GM18868 (cell line): ENCODE data around the gene BICC1.

Source experiments
- ATAC-seq: cut with Tn5 transposase; IDR thresholded peaks from one replicate; pipeline ENCODE4 v1.9.1; 2021; ENCODE audit warnings: mild to moderate bottlenecking, moderate library complexity; ENCODE audit not compliant: unreplicated experiment

The BICC1 gene

DNA sequence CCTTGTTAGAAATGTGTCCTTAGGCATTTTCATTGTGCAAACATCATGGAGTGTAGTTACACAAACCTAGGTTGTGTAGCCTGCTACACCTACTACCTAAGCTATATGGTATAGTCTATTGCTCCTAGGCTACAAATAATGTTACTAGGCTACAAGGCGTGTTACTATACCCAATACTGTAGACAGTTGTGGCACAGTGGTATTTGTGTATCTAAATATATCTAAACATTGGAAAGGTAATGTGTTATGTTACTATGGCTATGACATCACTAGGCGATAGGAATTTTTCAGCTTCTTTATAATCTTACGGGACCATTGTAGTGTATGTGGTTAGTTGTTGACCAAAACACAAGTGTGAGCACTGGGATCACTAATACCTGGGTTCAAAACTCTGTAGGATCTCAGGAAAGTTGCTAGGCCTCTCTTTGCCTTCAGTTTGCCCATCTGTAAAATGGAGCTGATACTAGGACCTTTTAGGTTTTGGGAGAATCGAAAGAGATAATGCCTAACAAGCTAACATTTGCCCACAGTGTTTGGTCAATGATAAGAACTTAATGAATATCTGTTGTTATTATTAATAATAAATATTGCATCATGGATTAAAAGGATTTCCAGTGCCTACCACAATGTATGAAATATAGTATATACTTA, 2.7 kb downstream of the BICC1 start:
- no peak for ATAC-seq

DNA sequence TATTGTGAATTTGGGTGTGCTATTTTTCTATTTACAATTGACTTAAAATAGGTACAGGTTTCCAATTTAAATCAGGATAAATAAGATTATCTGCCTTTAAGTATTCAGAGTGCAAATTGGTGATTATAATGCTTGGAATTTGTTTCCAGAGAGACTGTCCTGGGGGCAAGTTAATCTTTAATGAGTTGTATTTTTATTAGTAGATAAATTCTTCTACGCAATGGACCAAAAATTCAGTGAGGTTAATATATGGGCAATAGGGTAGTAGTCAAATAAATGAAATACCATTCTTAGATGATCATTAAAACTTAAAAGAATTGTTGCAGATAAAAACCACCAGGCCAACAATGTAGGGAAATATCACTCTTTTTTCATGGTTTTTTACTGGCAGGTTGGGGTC, 3.4 kb downstream of the BICC1 start:
- no peak for ATAC-seq

DNA sequence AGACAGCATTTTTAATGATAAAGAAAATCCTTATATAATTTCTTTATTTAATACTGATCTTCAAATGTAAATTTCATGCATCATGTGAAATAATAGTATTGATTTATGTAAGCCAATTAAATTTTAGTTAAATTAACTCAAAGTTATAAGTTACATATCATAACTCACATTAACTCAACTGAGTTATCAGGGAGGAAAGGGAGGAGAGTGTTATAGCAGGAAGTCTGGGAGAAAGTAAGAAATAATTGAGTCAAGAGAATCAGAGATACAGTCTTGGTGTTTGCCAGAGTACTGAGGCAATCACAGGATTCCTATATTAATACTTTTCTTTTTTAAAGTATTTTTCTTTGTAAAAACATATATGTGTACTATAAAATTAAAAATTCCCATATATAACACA, 4.0 kb downstream of the BICC1 start:
- ATAC-seq, result no peak

DNA sequence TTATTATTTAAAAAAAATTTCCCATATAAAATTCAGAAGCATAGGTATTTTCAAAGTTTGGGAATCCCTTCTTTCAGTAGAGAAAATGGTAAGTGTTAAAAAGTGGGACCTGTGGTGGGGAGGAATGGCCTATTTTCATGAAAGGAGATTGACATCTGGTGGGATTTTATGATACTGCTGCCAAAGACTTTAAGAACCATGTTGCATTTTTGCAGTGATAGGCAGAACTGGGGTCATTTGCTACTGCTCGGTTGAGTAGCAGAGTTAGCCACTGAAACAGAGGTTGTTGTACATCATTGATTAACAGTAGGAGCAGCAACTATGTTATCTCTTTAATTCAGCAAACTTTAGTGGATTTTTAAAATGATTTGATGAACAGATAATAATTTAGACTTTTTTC, 4.4 kb downstream of the BICC1 start:
- ATAC-seq, result no peak

DNA sequence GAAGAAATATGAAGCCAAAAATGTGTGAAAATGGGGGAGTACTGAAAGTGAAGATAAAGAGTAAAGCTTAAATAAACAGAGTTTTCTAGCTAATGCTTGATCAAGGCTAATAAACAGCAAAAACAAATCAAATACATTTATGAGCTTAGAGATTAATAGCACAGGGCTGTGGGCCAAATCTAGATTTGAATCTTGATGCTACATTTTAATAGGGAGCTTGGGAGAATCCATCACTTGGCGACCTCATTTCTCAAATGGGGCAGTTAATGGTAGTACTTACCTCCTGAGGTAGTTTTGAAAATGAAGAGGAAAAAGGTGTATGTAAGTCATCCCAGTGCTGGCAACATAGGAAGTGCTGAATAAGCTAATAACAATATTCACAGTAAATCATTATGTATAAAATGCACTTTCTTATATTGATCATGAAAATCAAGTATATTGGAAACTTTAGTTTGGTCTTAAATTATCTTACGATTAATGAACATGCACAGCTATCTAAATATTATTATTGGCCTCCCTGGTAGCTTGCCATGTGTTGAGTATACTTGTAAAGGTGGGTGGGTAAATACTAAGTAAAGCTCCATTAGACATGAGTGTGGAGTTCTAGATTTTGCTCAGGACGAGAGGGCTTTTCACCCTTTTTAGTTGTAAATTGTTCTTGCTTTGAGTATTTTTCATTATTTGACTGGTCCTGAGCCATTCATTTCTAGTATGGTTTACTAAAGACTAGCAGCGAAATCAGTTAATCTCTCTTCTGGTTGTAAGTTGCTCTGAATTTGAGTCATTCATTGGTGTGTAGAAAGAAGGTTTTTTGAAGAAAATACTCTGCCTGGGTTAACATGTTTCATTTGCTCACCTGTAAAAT, 5.1 kb downstream of the BICC1 start:
- peak; percentile 51 for ATAC-seq

DNA sequence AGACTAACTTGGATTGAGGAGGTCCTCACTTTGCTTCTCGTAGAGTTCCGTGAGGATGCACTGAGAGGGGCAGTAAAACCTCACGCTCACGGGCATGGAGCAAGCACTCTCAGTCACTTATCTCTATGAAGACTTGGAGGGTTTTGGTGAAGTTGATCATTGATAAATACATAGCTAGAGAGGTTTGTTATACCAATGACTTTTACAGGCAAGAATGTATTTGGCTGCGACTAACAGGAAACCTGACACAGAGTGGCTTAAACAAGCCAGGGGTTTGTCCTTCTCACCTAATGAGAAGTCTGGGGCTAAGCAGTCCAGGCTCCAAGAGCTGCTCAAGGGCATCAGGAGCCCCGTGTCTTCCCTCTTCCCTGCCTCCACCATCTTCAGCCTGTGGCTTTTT, 6.1 kb downstream of the BICC1 start:
- no peak for ATAC-seq

DNA sequence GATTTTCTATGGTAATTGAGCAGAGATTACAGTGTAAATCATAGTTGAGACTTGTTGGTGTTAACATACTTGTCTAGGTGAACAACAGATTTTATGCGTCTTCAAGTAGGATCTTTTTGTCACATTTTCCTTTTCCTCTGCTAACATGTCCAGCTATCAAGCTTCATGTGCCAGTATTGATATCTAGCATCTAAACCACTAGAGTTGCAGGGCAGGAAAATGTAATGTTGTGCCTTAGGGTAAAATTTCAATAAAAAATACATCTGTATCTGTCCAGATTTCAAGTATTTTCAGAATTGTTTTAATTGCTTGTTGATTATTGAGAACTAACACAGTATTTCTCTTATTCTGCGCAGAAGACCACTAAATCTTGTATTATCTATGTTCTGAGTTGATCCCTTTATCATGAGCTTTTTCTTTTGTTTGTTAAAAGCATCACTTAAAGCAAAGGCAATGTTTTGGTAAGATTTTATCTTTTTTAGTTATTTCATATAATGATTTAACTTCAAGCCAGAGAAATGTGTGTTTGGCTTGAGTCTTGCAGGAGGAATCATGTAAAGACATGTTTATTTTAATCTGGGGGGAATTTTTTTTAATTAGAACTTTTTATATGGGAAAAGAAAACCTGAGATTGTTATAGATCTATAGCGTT, 16.5 kb downstream of the BICC1 start:
- ATAC-seq, result no peak

DNA sequence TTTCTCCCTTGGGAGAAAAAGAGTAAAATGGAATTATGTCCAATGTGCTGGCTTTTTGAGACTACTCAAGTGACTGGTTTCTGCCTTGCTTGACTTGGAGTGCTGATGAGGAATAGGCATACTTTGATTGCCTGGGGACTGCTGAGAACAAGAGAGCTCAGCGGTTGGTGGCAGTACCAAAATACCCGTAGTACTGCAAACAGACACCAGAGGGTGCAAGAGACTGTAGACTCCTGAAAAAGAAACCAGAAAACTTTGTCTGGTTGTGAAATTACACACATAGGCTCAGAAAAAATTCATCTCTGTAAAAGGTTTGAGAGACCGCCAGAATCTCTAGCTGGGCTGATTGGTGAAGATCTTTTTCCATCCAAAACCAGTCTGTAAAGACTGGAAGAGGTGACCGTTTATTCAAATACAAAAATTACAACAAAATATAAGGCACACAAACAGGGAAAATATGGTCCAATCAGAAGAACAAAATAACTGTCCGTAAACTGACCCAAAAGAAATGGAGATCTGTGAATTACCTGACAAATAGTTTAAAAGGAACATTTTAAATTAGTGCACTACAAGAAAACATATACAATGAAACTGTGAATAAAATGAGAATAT, 18.5 kb downstream of the BICC1 start:
- ATAC-seq, result peak; percentile 99

DNA sequence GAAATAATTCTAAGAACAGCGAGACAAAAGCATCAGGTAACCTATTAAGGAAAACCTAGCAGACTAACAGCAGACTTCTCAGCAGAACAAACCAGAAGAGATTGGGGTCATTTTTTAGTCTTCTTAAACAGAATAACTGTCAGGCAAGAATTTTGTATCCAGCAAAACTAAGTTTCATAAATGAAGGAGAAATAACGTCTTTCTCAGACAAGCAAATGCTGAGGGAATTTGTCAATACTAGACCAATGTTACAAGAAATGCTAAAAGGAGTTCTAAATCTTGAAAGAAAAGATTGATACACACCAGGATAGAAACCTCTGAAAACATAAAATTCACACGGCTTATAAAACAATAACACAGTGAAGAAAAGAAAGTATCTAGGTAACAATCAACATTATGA, 22.6 kb downstream of the BICC1 start:
- ATAC-seq, result no peak

DNA sequence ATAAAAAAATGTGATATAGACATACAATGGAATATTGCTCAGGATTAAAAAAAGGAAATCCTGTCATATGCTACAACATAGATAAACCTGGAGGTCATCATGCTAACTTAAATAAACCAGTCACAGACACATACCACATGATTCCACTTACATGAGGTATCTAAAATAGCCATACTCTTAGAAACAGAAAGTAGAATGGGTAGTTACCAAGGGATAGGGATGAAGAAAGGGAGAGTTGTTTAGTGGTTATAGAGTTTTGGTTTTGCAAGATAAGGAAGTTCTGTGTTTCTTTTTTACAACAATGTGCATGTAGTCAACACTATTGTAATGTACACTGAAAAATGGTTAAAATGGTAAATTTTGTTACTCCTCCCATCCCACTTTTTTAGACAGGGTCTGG, 30.5 kb downstream of the BICC1 start:
- ATAC-seq, result no peak

DNA sequence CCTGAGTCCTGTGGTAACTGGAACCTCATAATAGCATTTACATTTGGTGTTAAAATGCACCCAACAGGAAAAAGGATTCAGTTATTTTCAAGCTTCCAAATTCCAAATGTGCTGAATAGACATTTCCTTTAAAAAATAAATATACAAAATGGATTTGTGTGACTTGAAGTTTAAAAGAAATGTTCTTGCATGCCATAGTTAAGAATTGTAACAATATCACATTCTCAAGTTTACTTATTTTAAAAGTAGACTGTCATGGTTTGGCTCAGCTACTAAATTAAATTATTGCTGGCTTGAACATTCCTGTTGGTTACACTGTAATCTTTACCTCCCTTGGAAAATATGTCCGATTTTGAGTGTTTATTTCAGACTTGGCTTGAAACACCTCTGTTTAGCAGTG, 31.5 kb downstream of the BICC1 start:
- ATAC-seq, result no peak

DNA sequence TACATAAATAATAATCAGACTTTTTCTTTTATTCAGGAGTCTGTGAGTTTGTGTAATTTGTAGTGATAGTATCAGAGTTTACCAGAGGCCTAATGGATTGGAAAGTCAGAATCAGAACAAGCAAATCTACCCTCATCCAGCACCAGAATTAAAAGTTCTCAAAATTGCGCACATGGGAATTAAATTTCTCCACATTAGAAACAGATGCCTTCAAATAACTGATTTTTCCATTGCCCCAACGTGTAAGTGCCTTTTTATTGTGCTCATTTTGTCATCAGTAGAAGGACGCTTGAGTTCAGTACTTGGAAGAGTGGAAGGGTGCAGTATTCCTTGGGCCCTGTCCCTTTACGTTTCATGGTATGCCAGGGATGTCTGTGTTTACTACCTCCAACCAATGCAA, 32.8 kb downstream of the BICC1 start:
- ATAC-seq, result no peak

DNA sequence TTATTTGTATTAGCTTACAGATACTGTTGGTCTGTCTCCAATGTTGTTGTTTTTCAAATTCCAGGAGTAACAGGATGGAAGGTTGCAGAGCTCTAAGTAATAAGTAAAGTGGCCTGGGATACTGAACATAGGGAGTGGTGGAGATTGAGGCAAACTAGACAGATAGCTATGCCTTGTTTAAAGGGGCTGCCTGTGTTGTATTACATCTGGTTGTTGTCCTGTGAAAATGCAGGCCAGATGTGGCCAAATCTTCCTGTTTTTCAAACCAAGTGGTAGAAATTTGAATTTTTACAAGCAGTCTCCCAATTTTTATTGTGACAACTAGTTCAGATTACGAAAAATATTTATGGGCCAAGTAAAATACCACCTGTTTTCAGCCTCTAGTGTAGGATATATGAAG, 33.5 kb downstream of the BICC1 start:
- no peak for ATAC-seq

DNA sequence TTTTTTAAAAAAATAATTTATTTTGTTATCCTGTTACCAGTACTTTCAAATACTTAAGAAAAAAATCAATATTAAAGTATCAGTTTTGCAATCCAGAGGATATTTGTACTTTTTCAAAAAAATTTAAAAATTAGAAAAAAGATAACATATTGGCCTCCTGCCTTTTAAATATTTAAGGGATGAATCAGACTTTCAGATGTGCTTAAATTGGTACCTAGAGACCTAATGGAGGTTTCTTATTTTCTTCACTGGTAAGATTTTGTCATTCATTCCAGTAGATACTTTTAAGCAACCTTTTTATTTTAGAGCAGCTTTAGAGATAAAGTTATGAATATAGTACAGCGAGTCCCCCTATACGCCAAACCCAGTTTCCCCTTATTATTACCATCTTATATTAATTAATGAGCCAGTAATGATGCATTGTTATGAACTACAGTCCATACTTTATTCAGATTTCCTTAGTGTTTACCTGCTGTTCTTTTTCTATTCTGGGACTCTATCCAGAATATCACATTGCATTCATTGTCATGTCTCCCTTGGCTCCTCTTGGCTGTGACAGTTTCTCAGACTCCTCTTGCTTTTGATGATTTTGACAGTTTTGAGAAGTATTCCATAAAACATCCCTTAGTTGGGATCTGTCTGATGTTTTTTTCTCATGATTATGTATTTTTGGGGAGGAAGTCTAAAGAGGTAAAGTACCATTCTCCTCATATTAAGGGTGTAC, 34.2 kb downstream of the BICC1 start:
- no peak for ATAC-seq

DNA sequence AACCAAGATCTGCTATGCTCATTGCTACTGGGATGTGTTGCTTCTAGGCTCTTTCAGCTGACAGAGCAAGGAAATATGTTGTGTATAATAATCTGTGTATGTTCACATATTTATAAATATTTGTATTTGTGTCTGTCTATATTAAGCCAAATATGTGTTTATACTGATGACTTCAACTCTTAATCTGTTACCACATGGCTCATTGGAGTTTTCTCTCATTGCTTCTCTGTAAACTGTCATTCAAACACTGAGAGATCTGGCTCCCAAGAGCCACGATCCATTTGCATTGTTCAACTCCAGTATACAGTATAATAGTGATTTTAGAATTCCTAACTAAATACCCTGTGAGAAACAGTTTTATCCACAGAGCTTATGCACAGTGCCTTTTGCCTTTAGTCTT, 35.3 kb downstream of the BICC1 start:
- no peak for ATAC-seq

DNA sequence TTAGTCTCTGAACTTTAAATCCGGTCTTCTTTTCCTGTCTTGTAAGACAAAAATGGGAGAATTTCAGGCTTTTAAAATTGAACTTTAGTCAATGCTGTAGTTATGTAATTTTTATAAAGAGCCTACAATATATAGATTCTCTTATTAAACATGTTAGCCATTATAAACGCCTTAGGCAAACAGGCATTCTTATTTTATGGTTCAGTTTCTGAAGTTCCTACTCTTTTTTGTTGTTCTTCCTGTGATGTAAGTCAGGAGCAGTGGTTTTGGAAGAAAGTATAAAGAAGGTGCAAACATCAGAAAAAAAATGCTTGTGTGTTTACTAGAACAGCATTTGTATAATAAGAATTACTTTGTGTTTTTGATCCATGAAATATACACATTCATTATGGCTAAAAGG, 41.6 kb downstream of the BICC1 start:
- ATAC-seq, result no peak

DNA sequence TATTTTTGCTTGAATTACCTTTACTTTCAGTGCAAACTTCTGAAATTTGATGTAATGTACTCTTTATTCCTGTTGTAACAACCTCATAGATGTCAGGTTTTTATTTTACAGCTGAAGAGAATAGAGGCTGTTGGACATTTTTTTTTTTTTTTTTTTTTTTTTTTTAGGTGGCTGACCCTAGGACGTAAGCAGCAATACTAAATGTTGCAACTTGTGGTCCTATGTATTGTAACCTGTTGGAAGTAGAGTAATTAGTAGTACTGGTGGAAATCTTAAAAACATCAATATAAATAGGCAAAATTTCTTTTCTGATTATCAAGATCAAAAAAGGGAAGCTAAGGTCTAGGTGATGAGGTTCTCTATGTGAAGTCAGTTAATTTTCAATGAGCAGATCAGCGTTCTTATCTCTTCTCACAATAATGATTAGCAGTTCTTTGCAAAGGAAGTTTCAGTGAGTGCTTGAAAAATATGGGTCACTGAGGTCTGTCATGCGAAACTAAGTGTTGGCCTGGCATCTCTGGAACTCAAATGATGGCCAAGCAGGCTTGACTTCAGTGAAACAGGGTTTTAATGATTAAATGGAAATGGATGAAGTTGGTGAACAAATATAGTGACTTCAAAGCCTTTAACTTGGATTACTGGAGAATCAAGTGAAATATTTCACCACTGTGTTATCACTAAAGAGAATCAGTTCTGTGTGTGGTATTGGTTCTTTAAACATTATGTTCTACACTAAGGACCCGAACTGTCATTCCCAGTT, 42.7 kb downstream of the BICC1 start:
- ATAC-seq, result no peak

DNA sequence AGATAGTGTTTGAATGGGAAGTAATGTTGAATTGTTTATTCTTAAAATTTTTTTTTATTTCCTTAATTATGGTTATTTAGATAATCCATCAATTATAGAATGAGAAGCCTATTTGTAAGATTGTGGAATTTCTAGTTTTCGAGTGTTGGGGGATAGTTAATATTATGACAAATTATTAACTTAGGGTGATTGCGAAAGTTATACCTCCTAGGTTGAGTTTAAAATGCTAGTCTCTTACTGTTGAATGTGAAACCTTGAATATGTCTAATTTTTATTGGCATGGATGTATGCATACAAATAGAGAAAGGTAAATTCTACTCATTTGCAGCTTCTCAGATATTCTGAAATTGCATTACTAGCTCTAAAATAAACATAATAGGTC, 43.2 kb downstream of the BICC1 start:
- ATAC-seq, result no peak

DNA sequence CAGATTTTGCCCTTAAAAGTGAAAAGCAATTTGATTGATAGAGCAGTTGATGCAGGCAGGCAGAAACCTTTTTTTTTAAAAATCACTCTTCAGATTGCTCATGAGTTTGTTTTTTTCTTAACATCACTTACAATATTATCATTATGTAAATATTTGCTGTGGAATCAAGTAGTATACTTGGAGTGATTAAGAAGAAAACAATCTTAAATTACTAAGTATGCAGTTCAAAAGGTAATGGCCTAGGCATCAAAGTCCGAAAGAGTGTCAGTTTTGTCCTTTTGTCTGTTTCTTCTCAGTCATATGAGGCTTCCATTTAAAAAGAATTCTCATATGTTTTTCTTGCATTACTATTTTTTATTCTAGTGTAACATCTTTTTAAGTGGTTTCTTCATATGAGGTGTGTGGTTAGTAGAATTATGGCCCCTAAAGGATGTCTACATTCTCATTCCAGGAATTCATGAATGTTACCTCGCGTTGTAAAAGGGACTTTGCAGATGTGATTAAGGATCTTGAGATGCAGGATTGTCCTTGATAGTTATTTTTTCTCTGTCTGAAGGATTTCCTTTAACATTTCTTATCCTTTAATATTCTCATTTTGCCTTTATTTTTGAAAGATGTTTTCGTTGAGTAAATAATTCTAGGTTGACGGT, 44.0 kb downstream of the BICC1 start:
- no peak for ATAC-seq

DNA sequence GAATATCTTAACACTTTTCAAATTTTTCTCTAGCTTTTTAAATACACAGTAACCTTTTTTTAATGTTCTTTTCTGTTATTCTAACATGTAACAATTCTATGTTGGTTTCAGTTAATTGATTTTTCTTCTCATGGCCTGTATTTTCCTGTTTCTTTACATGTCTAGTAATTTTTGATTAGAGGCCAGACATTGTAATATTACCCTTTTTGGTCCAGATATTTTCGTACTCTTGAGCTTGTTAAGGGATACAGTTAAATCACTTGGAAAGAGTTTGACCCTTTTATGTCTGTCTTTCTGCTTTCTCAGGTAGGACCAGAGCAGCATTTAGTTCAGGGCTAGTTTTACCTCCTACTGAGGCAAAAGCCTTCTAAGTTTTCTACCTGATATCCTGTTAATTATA, 45.0 kb downstream of the BICC1 start:
- ATAC-seq, result no peak
